H1 (cell line): ENCODE data around the gene AMBP. TPM values are rescaled to one million over a fixed set of nuclear protein-coding genes. Genes with fewer than 3 reads are reported as not detected.

Source experiments
- CTCF ChIA-PET: fragments of 300-600 bp; sonication (Branson Sonifier 250); formaldehyde crosslinking; loops from one replicate; lab custom pipeline; 2021; ENCODE audit not compliant: partially characterized antibody; lab: Charles Lee
- POLR2A ChIA-PET: fragments of 300-600 bp; sonication (Branson Sonifier 250); formaldehyde crosslinking; loops from one replicate; lab custom pipeline; 2021; ENCODE audit warnings: inconsistent platforms; ENCODE audit not compliant: partially characterized antibody; lab: Charles Lee
- DNase-seq, 2 experiments: peaks; one replicate each; pipeline versions ENCODE4 v3.0.0 to v3.0.0-alpha.2; 2010 to 2022; ENCODE audit warnings: low spot score in 2 of 2, low read depth in 1 of 2, mixed read lengths in 1 of 2
- FAIRE-seq: peaks from 2 replicates; lab custom pipeline; 2011; peaks lifted over from hg19 to GRCh38; lab: Jason Lieb, UNC
- H2AFZ ChIP-seq: 2 replicates; pipeline ENCODE4 v1.8.1; 2012; ENCODE audit warnings: low read length, inconsistent platforms
- H2AK5ac ChIP-seq: 2 replicates; pipeline ENCODE4 v1.6.1; 2013; ENCODE audit warnings: low read depth, low read length
- H2BK120ac ChIP-seq: replicated peaks from 2 replicates; pipeline ENCODE3; 2013; ENCODE audit warnings: low read depth, low read length, inconsistent platforms
- H2BK12ac ChIP-seq: 2 replicates; pipeline ENCODE4 v1.6.1; 2013; ENCODE audit warnings: low read depth, low read length
- H2BK15ac ChIP-seq: 2 replicates; pipeline ENCODE4 v1.6.1; 2013; ENCODE audit warnings: low read length
- H2BK20ac ChIP-seq: 2 replicates; pipeline ENCODE4 v1.6.1; 2013; ENCODE audit warnings: low read length
- H2BK5ac ChIP-seq: 2 replicates; pipeline ENCODE4 v1.6.1; 2013; ENCODE audit warnings: low read depth, low read length
- H3K14ac ChIP-seq: 2 replicates; pipeline ENCODE4 v1.6.1; 2013; ENCODE audit warnings: inconsistent platforms; ENCODE audit not compliant: insufficient read length
- H3K18ac ChIP-seq: 2 replicates; pipeline ENCODE4 v1.6.1; 2013; ENCODE audit warnings: low read length; ENCODE audit errors: extremely low read depth
- H3K23ac ChIP-seq: 2 replicates; pipeline ENCODE4 v1.6.1; 2013; ENCODE audit warnings: inconsistent platforms; ENCODE audit not compliant: insufficient read length
- H3K23me2 ChIP-seq: 2 replicates; pipeline ENCODE4 v1.6.1; 2013; ENCODE audit warnings: low read depth, low read length
- H3K27ac ChIP-seq: 2 replicates; pipeline ENCODE4 v1.6.1; 2011; ENCODE audit warnings: low read depth, low read length, inconsistent platforms
- H3K27me3 ChIP-seq, 4 experiments: replicated peaks in 1 of 4; 1 replicate in 1 of 4; 2 replicates in 3 of 4; pipeline versions ENCODE4 v1.6.1 to v1.8.1; 2011 to 2013; ENCODE audit warnings: low read length in 3 of 4, mild to moderate bottlenecking in 3 of 4, inconsistent platforms in 2 of 4, mixed read lengths in 2 of 4, moderate library complexity in 1 of 4; ENCODE audit not compliant: control insufficient read depth in 3 of 4, insufficient read depth in 3 of 4; ENCODE audit errors: extremely low read depth in 1 of 4
- H3K36me3 ChIP-seq, 4 experiments: 2 replicates each; pipeline versions ENCODE4 v1.6.1 to v1.8.1; 2011 to 2013; ENCODE audit warnings: mild to moderate bottlenecking in 4 of 4, low read length in 3 of 4, moderate library complexity in 2 of 4, control low read depth in 1 of 4, inconsistent platforms in 1 of 4; ENCODE audit not compliant: insufficient read depth in 4 of 4, control insufficient read depth in 2 of 4
- H3K4ac ChIP-seq: replicated peaks from 2 replicates; pipeline ENCODE3; 2013; ENCODE audit warnings: low read length, low read depth, mixed read lengths, inconsistent platforms; ENCODE audit not compliant: insufficient read length
- H3K4me1 ChIP-seq, 4 experiments: replicated peaks in 1 of 4; 1 replicate in 1 of 4; 2 replicates in 3 of 4; pipeline versions ENCODE4 v1.6.1 to v1.8.1; 2011 to 2013; ENCODE audit warnings: low read length in 3 of 4, inconsistent platforms in 2 of 4, mixed read lengths in 1 of 4; ENCODE audit not compliant: insufficient read depth in 4 of 4, control insufficient read depth in 3 of 4
- H3K4me2 ChIP-seq, 2 experiments: 2 replicates each; pipeline versions ENCODE4 v1.6.1 to v1.8.1; 2011 to 2013; ENCODE audit warnings: low read depth in 2 of 2, low read length in 2 of 2, control low read depth in 1 of 2, inconsistent platforms in 1 of 2, mild to moderate bottlenecking in 1 of 2; ENCODE audit not compliant: insufficient read depth in 1 of 2
- H3K4me3 ChIP-seq, 4 experiments: fragments of 200-600, 300-600 bp in 1 of 4; sonication (generic), shearing (Covaris generic), sonication (Bioruptor Twin) in 1 of 4; 2 replicates each; pipeline versions ENCODE4 v1.5.1 to v1.8.1; 2011 to 2016; ENCODE audit warnings: low read length in 4 of 4, low read depth in 3 of 4, control low read depth in 2 of 4, inconsistent platforms in 2 of 4, mild to moderate bottlenecking in 2 of 4, mixed read lengths in 1 of 4, moderate library complexity in 1 of 4; ENCODE audit not compliant: insufficient read depth in 2 of 4; ENCODE audit errors: extremely low read depth in 1 of 4
- H3K56ac ChIP-seq: replicated peaks from 2 replicates; pipeline ENCODE3; 2013; ENCODE audit warnings: low read depth, mild to moderate bottlenecking, mixed read lengths, low read length, inconsistent platforms; ENCODE audit not compliant: insufficient read length
- H3K79me1 ChIP-seq: 2 replicates; pipeline ENCODE4 v1.6.1; 2013; ENCODE audit warnings: low read depth, low read length, control low read depth
- H3K79me2 ChIP-seq, 2 experiments: 2 replicates each; pipeline versions ENCODE4 v1.6.1 to v1.8.1; 2012 to 2013; ENCODE audit warnings: low read length in 2 of 2, mild to moderate bottlenecking in 2 of 2, inconsistent platforms in 1 of 2; ENCODE audit not compliant: insufficient read depth in 2 of 2, control insufficient read depth in 1 of 2
- H3K9ac ChIP-seq, 4 experiments: replicated peaks in 1 of 4; 1 replicate in 1 of 4; 2 replicates in 3 of 4; pipeline versions ENCODE4 v1.6.1 to v1.8.1; 2011 to 2013; ENCODE audit warnings: low read depth in 3 of 4, low read length in 3 of 4, control low read depth in 2 of 4, mild to moderate bottlenecking in 2 of 4, moderate library complexity in 2 of 4, inconsistent platforms in 1 of 4; ENCODE audit errors: extremely low read depth in 1 of 4
- H3K9me3 ChIP-seq, 2 experiments: 2 replicates each; pipeline versions ENCODE4 v1.6.1 to v1.8.1; 2012 to 2013; ENCODE audit warnings: mild to moderate bottlenecking in 2 of 2, moderate library complexity in 2 of 2, control low read depth in 1 of 2, inconsistent platforms in 1 of 2, low read depth in 1 of 2, low read length in 1 of 2, mixed read lengths in 1 of 2; ENCODE audit not compliant: insufficient read depth in 2 of 2
- H4K20me1 ChIP-seq, 2 experiments: replicated peaks in 1 of 2; 2 replicates each; pipeline versions ENCODE3 to v1.8.1; 2011 to 2013; ENCODE audit warnings: inconsistent platforms in 2 of 2, low read length in 2 of 2, mild to moderate bottlenecking in 1 of 2; ENCODE audit not compliant: insufficient read depth in 2 of 2, control insufficient read depth in 1 of 2
- H4K5ac ChIP-seq: 2 replicates; pipeline ENCODE4 v1.6.1; 2013; ENCODE audit warnings: low read length, low read depth, mixed read lengths, inconsistent platforms; ENCODE audit not compliant: insufficient read length
- H4K8ac ChIP-seq: 2 replicates; pipeline ENCODE4 v1.8.0; 2013; ENCODE audit warnings: mild to moderate bottlenecking, moderate library complexity, low read length, inconsistent platforms; ENCODE audit not compliant: insufficient read depth; ENCODE audit errors: extremely low read depth
- H4K91ac ChIP-seq: replicated peaks from 2 replicates; pipeline ENCODE3; 2013; ENCODE audit warnings: low read length, mixed read lengths, inconsistent platforms; ENCODE audit not compliant: insufficient read length
- BCL11A ChIP-seq, 2 experiments: IDR thresholded peaks; one replicate each; pipeline ENCODE4 v1.6.1; 2011; ENCODE audit warnings: low read depth in 2 of 2, low read length in 2 of 2, mild to moderate bottlenecking in 2 of 2
- BRCA1 ChIP-seq: IDR thresholded peaks from 2 replicates; pipeline ENCODE4 v1.6.1; 2012; ENCODE audit warnings: low read depth, low read length, improper control_type of control experiment
- PHF8 ChIP-seq: fragments of 200-600 bp; sonication (generic); conservative IDR thresholded peaks from 2 replicates; pipeline ENCODE4 v1.7.1; 2012; ENCODE audit warnings: low read depth, mild to moderate bottlenecking, inconsistent platforms, low read length, moderate library complexity
- RXRA ChIP-seq: IDR thresholded peaks from 2 replicates; pipeline ENCODE4 v1.6.1; 2011; ENCODE audit warnings: low read depth, mild to moderate bottlenecking, low read length, moderate library complexity; ENCODE audit not compliant: insufficient read depth
- SAP30 ChIP-seq: fragments of 300-600 bp; sonication (generic); IDR thresholded peaks from 2 replicates; pipeline ENCODE4 v1.7.1; 2012; ENCODE audit warnings: low read length, moderate library complexity, mild to moderate bottlenecking, inconsistent platforms; ENCODE audit not compliant: insufficient read depth, insufficient replicate concordance
- TAF1 ChIP-seq: IDR thresholded peaks from 2 replicates; pipeline ENCODE4 v1.6.1; 2011; ENCODE audit warnings: mild to moderate bottlenecking, low read depth, low read length
- TBP ChIP-seq: IDR thresholded peaks from 2 replicates; pipeline ENCODE4 v1.6.1; 2011; ENCODE audit warnings: low read depth, low read length, improper control_type of control experiment
- TCF12 ChIP-seq: IDR thresholded peaks from 2 replicates; pipeline ENCODE4 v1.6.1; 2011; ENCODE audit warnings: low read depth, mild to moderate bottlenecking, low read length
- TEAD4 ChIP-seq: IDR thresholded peaks from 2 replicates; pipeline ENCODE4 v1.6.1; 2012; ENCODE audit warnings: low read depth, low read length, inconsistent platforms, mixed read lengths
- WGBS, 2 experiments: shearing (Covaris generic) in 1 of 2; methylation state at CpG; one replicate each; pipeline versions ENCODE4 v1.1.6 to v1.1.7; 2013 to 2015; ENCODE audit warnings: low lambda C conversion rate in 2 of 2, mixed read lengths in 2 of 2, inconsistent platforms in 1 of 2, low coverage in 1 of 2, missing lambda C conversion rate in 1 of 2; ENCODE audit not compliant: insufficient replicate concordance in 2 of 2, insufficient coverage in 1 of 2, insufficient read length in 1 of 2; ENCODE audit errors: extremely low coverage in 1 of 2, missing lambda C conversion rate in 1 of 2; 5-methylcytosine and 5-hydroxymethylcytosine counted together
- polyA plus RNA-seq, 7 experiments: library from polyadenylated mRNA; depleted of rRNA in 3 of 7; stranded (reverse) in 5 of 7; unstranded in 2 of 7; fragments of >200 nt in 5 of 7; fragments of 200-250 nt in 2 of 7; gene quantifications; 1 replicate in 5 of 7; 2 replicates in 1 of 7; 4 replicates in 1 of 7; pipeline versions ENCODE4 v1.2.1 to v1.2.3, GENCODE V29; 2011 to 2013; ENCODE audit warnings: missing spikeins in 2 of 7, mixed read lengths in 2 of 7
- total RNA-seq: library from RNA; stranded (reverse); fragmentation: NEBNext Ultra II Directional; extraction: Animal tissue kit (Norgen Biotek cat#: 25700); gene quantifications from 2 replicates; pipeline ENCODE4 v1.2.1, GENCODE V29; 2021
- TF ChIP-seq, protein P1 (sequence below): IDR thresholded peaks from 2 replicates; pipeline ENCODE4 v1.6.1; 2012; ENCODE audit warnings: inconsistent platforms

AMBP gene
- total and polyA plus RNA-seq, 2 of the 8 experiments (the other 6 are each of a cell fraction or from before 2014, with no cell fraction given), result 3.0 to 4.0 TPM

DNA sequence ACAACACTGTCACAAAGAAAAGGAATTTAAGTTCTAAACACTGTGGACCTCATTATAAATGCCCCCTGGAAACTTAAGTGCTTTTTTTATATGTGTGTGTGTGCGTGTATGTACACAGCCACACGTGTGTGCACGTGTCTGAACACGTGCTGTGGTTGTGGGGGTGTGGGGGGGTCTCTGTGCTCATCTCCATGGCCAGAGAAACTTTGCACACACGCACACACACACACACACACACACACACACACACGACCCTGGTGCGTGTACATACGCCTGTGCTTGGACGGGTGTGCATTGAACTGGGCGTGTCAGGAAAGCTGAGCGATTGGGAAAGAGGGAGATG is 27.9 kb downstream of the AMBP start:
- Histone ChIP-seq H2BK15ac (no peak overlapping the region), H3K36me3 (peaks cover 7 to 33% (median 14%) of the 10 kb centered on the region in 4 experiments; a peak in 7 of 8 replicates), H3K18ac (no peak overlapping the region), H3K23me2 (no peaks in the 10 kb centered on the region), H3K4me2 (no peak overlapping the region), H3K4me1 (no peaks in the 10 kb centered on the region), H2BK120ac (no peak overlapping the region), H3K79me2 (no peaks in the 10 kb centered on the region), H2AFZ (no peak overlapping the region), H3K4ac (no peak overlapping the region), H3K79me1 (no peaks in the 10 kb centered on the region), H3K4me3 (no peak overlapping the region), H2BK12ac (no peak overlapping the region), H4K8ac (no peak overlapping the region; the same call in 1 of the 2 replicates), H3K27me3 (no peaks in the 10 kb centered on the region), H4K20me1 (peaks cover 0 to 3% of the 10 kb centered on the region in 2 experiments), H3K23ac (no peak overlapping the region), H3K27ac (no peak overlapping the region), H3K56ac (no peak overlapping the region), H3K14ac (no peak overlapping the region), H3K9me3 (no peaks in the 10 kb centered on the region), H4K91ac (no peak overlapping the region), H2BK20ac (no peak overlapping the region), H3K9ac (no peak overlapping the region), H2AK5ac (no peak overlapping the region), H2BK5ac (no peak overlapping the region), H4K5ac (no peak overlapping the region)
- ChIA-PET POLR2A (no interaction called here), CTCF (interaction anchor here (0.6 to 1.7 kb wide), 7 partner anchors 11 to 243 kb away, joined by 3 to 5 read pairs (median 4); no protein-coding TSS in a partner anchor)
- DNase-seq (no peak), FAIRE-seq (no peak)
- no peak for TF ChIP-seq BCL11A (IDR thresholded peaks at IDR 0.05; ENCODE audit: low read depth in 2 of 2, low read length in 2 of 2)
- TF ChIP-seq TBP, result no peak
- TF ChIP-seq TCF12, result no peak
- TF ChIP-seq BRCA1, result no peak
- no peak for TF ChIP-seq PHF8
- TF ChIP-seq, protein P1, sequence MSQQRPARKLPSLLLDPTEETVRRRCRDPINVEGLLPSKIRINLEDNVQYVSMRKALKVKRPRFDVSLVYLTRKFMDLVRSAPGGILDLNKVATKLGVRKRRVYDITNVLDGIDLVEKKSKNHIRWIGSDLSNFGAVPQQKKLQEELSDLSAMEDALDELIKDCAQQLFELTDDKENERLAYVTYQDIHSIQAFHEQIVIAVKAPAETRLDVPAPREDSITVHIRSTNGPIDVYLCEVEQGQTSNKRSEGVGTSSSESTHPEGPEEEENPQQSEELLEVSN, result no peak
- TF ChIP-seq TAF1, result no peak
- no peak for TF ChIP-seq SAP30
- no peak for TF ChIP-seq RXRA
- TF ChIP-seq TEAD4, result no peak
- WGBS, 2 experiments, result 85% methylated on average over 11 of the region's 11 CpGs; no CpG with 5 or more reads in 1 of the 2 experiments
